Measurements from ENCODE around the gene JOSD1.

The JOSD1 gene

GRCh38 chr22:38733329-38733723 is 32.6 kb upstream of the JOSD1 start:
- TF ChIP-seq, protein P1, sequence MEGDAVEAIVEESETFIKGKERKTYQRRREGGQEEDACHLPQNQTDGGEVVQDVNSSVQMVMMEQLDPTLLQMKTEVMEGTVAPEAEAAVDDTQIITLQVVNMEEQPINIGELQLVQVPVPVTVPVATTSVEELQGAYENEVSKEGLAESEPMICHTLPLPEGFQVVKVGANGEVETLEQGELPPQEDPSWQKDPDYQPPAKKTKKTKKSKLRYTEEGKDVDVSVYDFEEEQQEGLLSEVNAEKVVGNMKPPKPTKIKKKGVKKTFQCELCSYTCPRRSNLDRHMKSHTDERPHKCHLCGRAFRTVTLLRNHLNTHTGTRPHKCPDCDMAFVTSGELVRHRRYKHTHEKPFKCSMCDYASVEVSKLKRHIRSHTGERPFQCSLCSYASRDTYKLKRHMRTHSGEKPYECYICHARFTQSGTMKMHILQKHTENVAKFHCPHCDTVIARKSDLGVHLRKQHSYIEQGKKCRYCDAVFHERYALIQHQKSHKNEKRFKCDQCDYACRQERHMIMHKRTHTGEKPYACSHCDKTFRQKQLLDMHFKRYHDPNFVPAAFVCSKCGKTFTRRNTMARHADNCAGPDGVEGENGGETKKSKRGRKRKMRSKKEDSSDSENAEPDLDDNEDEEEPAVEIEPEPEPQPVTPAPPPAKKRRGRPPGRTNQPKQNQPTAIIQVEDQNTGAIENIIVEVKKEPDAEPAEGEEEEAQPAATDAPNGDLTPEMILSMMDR (conservative IDR thresholded peaks at IDR 0.05; ENCODE audit: control insufficient read depth, insufficient read depth, low read depth, low read length), result peak; percentile 62
- H3K4me3 ChIP-seq (ENCODE audit: control insufficient read depth, low read depth, low read length), result no peak overlapping the region
- DNase-seq (ENCODE audit: low read depth), result peak; percentile 32

DNA sequence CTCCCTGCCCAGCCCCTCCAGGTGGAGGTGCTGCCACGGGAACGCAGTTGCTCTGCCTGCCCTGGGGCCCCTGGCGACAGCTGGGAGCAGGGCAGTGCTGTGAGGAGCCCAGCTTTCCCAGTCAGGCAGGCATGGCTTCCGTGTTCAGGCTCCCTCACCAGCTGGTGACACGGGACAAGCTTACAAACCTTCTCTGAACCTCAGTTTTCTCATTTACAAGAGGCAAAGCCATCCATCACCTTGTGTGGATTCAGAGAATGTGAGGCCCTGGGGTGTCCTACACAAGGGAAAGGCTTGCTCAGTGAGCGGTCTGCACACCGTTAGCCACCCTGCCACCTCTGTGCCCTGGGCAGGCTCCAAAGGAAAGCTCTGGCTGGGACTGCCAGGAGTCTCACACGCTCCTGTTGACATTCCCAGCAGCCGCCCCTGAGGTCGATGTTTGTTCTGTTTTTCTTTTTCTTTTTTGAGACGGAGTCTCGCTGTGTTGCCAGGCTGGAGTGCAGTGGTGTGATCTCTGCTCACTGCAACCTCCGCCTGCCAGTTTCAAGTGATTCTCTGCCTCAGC is 31.6 kb upstream of the JOSD1 start:
- DNase-seq (ENCODE audit: low read depth), result no peak
- TF ChIP-seq, protein P1 (conservative IDR thresholded peaks at IDR 0.05; ENCODE audit: control insufficient read depth, insufficient read depth, low read depth, low read length), result no peak
- H3K4me3 ChIP-seq (ENCODE audit: control insufficient read depth, low read depth, low read length), result no peak overlapping the region

DNA sequence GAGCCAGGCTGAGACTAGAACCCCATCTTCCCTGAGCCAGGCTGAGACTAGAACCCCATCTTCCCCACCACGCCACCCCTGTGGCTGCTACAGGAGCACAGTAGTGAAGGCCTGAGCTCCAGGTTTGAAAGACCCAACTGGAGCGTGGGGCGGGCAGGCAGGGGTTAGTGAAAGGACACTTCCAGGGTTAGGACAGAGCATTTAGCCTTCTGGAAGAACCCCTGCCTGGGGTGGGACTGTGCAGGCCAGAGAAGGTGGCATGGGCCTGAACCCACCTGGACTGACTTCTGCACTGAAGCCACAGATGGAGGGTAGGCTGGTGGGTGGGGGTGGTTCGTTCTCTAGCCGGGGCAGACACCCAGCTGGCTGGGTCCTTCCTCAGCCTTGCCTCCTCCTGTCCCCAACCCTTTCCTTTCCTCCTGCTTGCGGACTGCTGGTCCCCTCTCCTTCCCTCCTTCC is 31.0 kb upstream of the JOSD1 start:
- DNase-seq (ENCODE audit: low read depth), result no peak

GRCh38 chr22:38730411-38730871 is 29.7 kb upstream of the JOSD1 start:
- TF ChIP-seq, protein P1 (conservative IDR thresholded peaks at IDR 0.05; ENCODE audit: control insufficient read depth, insufficient read depth, low read depth, low read length), result no peak
- H3K4me3 ChIP-seq (ENCODE audit: control insufficient read depth, low read depth, low read length), result no peak overlapping the region
- no peak for DNase-seq (ENCODE audit: low read depth)

More for the DNA sequence above, 31.0 kb upstream of the JOSD1 start:
- TF ChIP-seq, protein P1 (conservative IDR thresholded peaks at IDR 0.05; ENCODE audit: control insufficient read depth, insufficient read depth, low read depth, low read length), result no peak
- no peak overlapping the region for H3K4me3 ChIP-seq (ENCODE audit: control insufficient read depth, low read depth, low read length)

DNA sequence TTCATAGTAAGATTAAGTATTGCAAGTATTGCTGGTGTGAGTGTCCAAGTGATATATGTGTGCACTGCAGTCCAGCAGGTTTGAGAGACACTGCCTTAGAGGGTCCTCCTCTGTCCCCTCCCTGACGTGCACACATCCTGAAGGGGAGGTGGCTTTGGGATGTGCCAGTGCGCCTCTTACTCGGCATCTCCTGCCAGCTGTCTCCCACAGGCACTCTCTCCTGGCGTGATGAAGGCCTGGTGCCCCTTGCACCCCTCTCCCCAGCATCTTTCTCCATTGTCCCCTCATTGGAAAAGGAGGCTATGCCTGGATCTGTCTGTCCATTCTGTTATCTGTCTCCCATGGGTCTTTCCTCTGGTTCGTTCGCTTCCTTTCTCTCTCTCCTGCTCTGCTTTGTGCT is 29.2 kb upstream of the JOSD1 start:
- no peak for DNase-seq (ENCODE audit: low read depth)
- H3K4me3 ChIP-seq (ENCODE audit: control insufficient read depth, low read depth, low read length), result no peak overlapping the region
- TF ChIP-seq, protein P1 (conservative IDR thresholded peaks at IDR 0.05; ENCODE audit: control insufficient read depth, insufficient read depth, low read depth, low read length), result no peak

- H3K4me3 ChIP-seq (ENCODE audit: control insufficient read depth, low read depth, low read length), result no peak overlapping the region
- DNase-seq (ENCODE audit: low read depth), result no peak
- TF ChIP-seq, protein P1 (conservative IDR thresholded peaks at IDR 0.05; ENCODE audit: control insufficient read depth, insufficient read depth, low read depth, low read length), result no peak
Observed at GRCh38 chr22:38728871-38729796, 28.4 kb upstream of the JOSD1 start.
